ENCODE results near the gene MYG1. TPM values are rescaled to one million over a fixed set of nuclear protein-coding genes. Genes with fewer than 3 reads are reported as not detected.

The MYG1 gene
- total RNA-seq, 1 experiment from 2014 or later, result 104 TPM

DNA sequence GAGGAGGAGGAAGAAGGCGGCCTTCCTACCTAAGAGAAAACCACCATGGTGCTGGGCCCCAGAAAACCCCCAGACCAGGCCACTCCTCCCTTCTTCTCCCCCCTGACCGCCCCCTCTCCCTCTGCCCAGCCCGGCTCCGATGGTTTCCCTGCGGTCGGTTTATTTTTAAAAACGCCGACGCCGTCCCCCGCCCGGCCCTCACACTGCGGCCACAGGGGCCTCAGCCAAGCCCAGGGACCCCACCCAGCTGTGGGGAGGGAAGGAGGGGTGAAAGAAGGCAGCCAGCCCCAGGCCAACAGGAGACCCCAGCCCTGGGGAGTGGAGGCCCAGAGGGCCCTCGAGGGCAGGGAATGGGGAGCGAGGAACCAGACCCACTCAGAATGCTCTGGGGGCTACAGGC lies 33.2 kb downstream of the MYG1 start:
- no peak for ATAC-seq
- H3K9ac ChIP-seq (ENCODE audit: low read length), result no peak overlapping the region

More for the DNA sequence above, 33.2 kb downstream of the MYG1 start:
- TF ChIP-seq EZH2phosphoT487 (IDR thresholded peaks at IDR 0.05; ENCODE audit: borderline replicate concordance) (no peak), ELF1 (IDR thresholded peaks at IDR 0.05; ENCODE audit: borderline replicate concordance, low read depth) (no peak), ZNF274 (IDR thresholded peaks at IDR 0.05; ENCODE audit: low read depth, low read length) (no peak), SIN3A (IDR thresholded peaks at IDR 0.05; ENCODE audit: low read depth) (no peak), POLR2AphosphoS5 (IDR thresholded peaks at IDR 0.05; ENCODE audit: low read depth, low read length) (no peak), REST (IDR thresholded peaks at IDR 0.05; ENCODE audit: low read depth) (no peak), SRF (IDR thresholded peaks at IDR 0.05; ENCODE audit: low read depth) (no peak), POLR2A (IDR thresholded peaks at IDR 0.05; ENCODE audit: borderline replicate concordance, extremely low read depth, insufficient read depth, insufficient read length) (no peak), FOSL1 (IDR thresholded peaks at IDR 0.05; ENCODE audit: low read depth) (no peak), TCF7L2 (IDR thresholded peaks at IDR 0.05; ENCODE audit: borderline replicate concordance, extremely low read depth, insufficient read depth, insufficient read length) (no peak), SP1 (IDR thresholded peaks at IDR 0.05; ENCODE audit: low read depth) (no peak), YY1 (IDR thresholded peaks at IDR 0.05; ENCODE audit: extremely low read depth, insufficient replicate concordance, low read depth, low read length) (no peak), EZH2 (IDR thresholded peaks at IDR 0.05) (no peak), JUND (IDR thresholded peaks at IDR 0.05) (no peak), RAD21 (IDR thresholded peaks at IDR 0.05; ENCODE audit: low read depth) (no peak), CEBPB (IDR thresholded peaks at IDR 0.05; ENCODE audit: low read depth) (no peak), EGR1 (IDR thresholded peaks at IDR 0.05; ENCODE audit: low read depth) (no peak), ZFX (IDR thresholded peaks at IDR 0.05) (no peak)
- TF ChIP-seq, protein P1, sequence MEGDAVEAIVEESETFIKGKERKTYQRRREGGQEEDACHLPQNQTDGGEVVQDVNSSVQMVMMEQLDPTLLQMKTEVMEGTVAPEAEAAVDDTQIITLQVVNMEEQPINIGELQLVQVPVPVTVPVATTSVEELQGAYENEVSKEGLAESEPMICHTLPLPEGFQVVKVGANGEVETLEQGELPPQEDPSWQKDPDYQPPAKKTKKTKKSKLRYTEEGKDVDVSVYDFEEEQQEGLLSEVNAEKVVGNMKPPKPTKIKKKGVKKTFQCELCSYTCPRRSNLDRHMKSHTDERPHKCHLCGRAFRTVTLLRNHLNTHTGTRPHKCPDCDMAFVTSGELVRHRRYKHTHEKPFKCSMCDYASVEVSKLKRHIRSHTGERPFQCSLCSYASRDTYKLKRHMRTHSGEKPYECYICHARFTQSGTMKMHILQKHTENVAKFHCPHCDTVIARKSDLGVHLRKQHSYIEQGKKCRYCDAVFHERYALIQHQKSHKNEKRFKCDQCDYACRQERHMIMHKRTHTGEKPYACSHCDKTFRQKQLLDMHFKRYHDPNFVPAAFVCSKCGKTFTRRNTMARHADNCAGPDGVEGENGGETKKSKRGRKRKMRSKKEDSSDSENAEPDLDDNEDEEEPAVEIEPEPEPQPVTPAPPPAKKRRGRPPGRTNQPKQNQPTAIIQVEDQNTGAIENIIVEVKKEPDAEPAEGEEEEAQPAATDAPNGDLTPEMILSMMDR (IDR thresholded peaks at IDR 0.05 in 2 of 3, conservative IDR thresholded peaks at IDR 0.05 in 1 of 3; ENCODE audit: borderline replicate concordance in 1 of 3, insufficient read depth in 1 of 3, low read depth in 2 of 3, low read length in 2 of 3), result no peak
- TF ChIP-seq, protein P2, sequence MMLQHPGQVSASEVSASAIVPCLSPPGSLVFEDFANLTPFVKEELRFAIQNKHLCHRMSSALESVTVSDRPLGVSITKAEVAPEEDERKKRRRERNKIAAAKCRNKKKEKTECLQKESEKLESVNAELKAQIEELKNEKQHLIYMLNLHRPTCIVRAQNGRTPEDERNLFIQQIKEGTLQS (IDR thresholded peaks at IDR 0.05), result no peak
- Histone ChIP-seq H3K79me2 (ENCODE audit: insufficient read depth, low read length) (no peaks in the 10 kb centered on the region), H2AFZ (ENCODE audit: low read depth, low read length, poor library complexity, severe bottlenecking) (no peak overlapping the region), H3K4me1 (ENCODE audit: control insufficient read depth in 1 of 2, insufficient read depth in 2 of 2, low read length in 2 of 2) (peaks cover 0 to under 1% of the 10 kb centered on the region in 2 experiments; a peak in 1 of 4 replicates), H4K20me1 (ENCODE audit: insufficient read depth) (no peaks in the 10 kb centered on the region), H3K27ac (ENCODE audit: low read depth, low read length) (no peak overlapping the region), H3K27me3 (ENCODE audit: insufficient read depth, low read length) (0 out of 2 replicates have a peak, but pooled peaks cover 3% of the 10 kb centered on the region), H3K4me2 (ENCODE audit: low read length) (no peak overlapping the region), H3K4me3 (replicated peaks in 1 of 2; ENCODE audit: low read depth in 1 of 2, low read length in 2 of 2) (no peak overlapping the region), H3K9me2 (ENCODE audit: insufficient read depth) (no peaks in the 10 kb centered on the region), H3K36me3 (ENCODE audit: control insufficient read depth in 1 of 2, insufficient read depth in 2 of 2, low read length in 2 of 2) (no peaks in the 10 kb centered on the region), H3K9me3 (ENCODE audit: control insufficient read depth in 1 of 2, insufficient read depth in 1 of 2, low read depth in 1 of 2, low read length in 2 of 2) (no peaks in the 10 kb centered on the region)
- ChIA-PET POLR2A (no interaction called here), RAD21 (ENCODE audit: low non-redundant PET in 1 of 2, low total read pairs in 2 of 2, uncharacterized antibody in 2 of 2, unreplicated experiment in 2 of 2) (interaction anchor here in 1 of 2 experiments (0.6 kb wide), 1 partner anchor 333 kb away, joined by 3 read pairs; no protein-coding TSS in a partner anchor), CTCF (interaction anchor here (1.0 to 1.1 kb wide), 2 partner anchors 11 to 19 kb away, joined by 3 to 5 read pairs; partner anchors contain the start of gene AAAS)
- intact Hi-C loops (cut with micrococcal nuclease), result no loop called here
- no peak for DNase-seq (ENCODE audit: low read depth, low spot score)
- BruUV-seq (replicated peaks), result no TSS peak
